Measurements from ENCODE around the gene NINL. TPM values are rescaled to one million over a fixed set of nuclear protein-coding genes. Genes with fewer than 3 reads are reported as not detected.

NINL gene
- total and polyA plus RNA-seq, 2 of the 8 experiments (the other 6 are each of a cell fraction or from before 2014, with no cell fraction given): 15.3 to 30.0 TPM

- no peak for TF ChIP-seq TEAD4 (IDR thresholded peaks at IDR 0.05; ENCODE audit: low read depth, low read length)
- TF ChIP-seq CHD1 (IDR thresholded peaks at IDR 0.05; ENCODE audit: low read depth, low read length): no peak
Measured at GRCh38 chr20:25459916-25460535, 125.3 kb downstream of the NINL start (continued).
